Activated CD8-positive, alpha-beta memory T cell treated with anti-CD3 and anti-CD28 coated beads for 4 hours (primary cell): ENCODE data around the gene RTN4RL1.

Experiments
- DNase-seq, 2 donors: peaks; one replicate each; pipeline ENCODE4 v3.0.0-alpha.2; 2020; ENCODE audit warnings: low read depth in 2 of 2

Gene RTN4RL1

GRCh38 chr17:2025220-2025621 is at the start of gene RTN4RL1:
Gene RTN4RL1 (minus strand): TSS chr17:2025334. CDS start chr17:2024865, 469 bp downstream.
- peak; percentile 48 to 60 for DNase-seq

GRCh38 chr17:2074919-2075318 is 49.8 kb upstream of the RTN4RL1 start:
- no peak for DNase-seq

GRCh38 chr17:2071455-2072281 is 46.5 kb upstream of the RTN4RL1 start:
- DNase-seq, result no peak

- DNase-seq, result no peak
Observed at GRCh38 chr17:2071024-2071385, 45.9 kb upstream of the RTN4RL1 start.

GRCh38 chr17:2070241-2071023 is 45.3 kb upstream of the RTN4RL1 start:
- no peak for DNase-seq

- no peak for DNase-seq
Observed at GRCh38 chr17:2068519-2069051, 43.5 kb upstream of the RTN4RL1 start.

GRCh38 chr17:2068031-2068518 is 42.9 kb upstream of the RTN4RL1 start:
- DNase-seq, result no peak

- DNase-seq, result no peak
Observed at GRCh38 chr17:2067608-2068024, 42.5 kb upstream of the RTN4RL1 start.

- DNase-seq, result no peak
Observed at GRCh38 chr17:2067048-2067561, 42.0 kb upstream of the RTN4RL1 start.

GRCh38 chr17:2065949-2066400 is 40.8 kb upstream of the RTN4RL1 start:
- DNase-seq, result no peak

- DNase-seq, result no peak
Observed at GRCh38 chr17:2064980-2065785, 40.0 kb upstream of the RTN4RL1 start.

GRCh38 chr17:2064520-2064971 is 39.4 kb upstream of the RTN4RL1 start:
- DNase-seq, result no peak

GRCh38 chr17:2064147-2064489 is 39.0 kb upstream of the RTN4RL1 start:
- DNase-seq, result no peak

GRCh38 chr17:2063261-2064146 is 38.4 kb upstream of the RTN4RL1 start:
- DNase-seq, result no peak

- no peak for DNase-seq
Observed at GRCh38 chr17:2062571-2063183, 37.5 kb upstream of the RTN4RL1 start.

GRCh38 chr17:2061441-2061958 is 36.4 kb upstream of the RTN4RL1 start:
- no peak for DNase-seq

- no peak for DNase-seq
Observed at GRCh38 chr17:2060681-2061440, 35.7 kb upstream of the RTN4RL1 start.

GRCh38 chr17:2060385-2060658 is 35.2 kb upstream of the RTN4RL1 start:
- no peak for DNase-seq
